ENCODE data around the gene ALKBH5.
A peak's percentile ranks its signal among the peaks of the same experiment; 100 is the strongest.
"Not testable (repeated sequence)": the region's sequence is repeated elsewhere in the genome, so short reads cannot be mapped to it uniquely, and the experiment has no call there.

The ALKBH5 gene

GRCh38 chr17:18185832-18186626 is 2.4 kb downstream of the ALKBH5 start:
- DNase-seq (ENCODE audit: low spot score) = no peak

DNA sequence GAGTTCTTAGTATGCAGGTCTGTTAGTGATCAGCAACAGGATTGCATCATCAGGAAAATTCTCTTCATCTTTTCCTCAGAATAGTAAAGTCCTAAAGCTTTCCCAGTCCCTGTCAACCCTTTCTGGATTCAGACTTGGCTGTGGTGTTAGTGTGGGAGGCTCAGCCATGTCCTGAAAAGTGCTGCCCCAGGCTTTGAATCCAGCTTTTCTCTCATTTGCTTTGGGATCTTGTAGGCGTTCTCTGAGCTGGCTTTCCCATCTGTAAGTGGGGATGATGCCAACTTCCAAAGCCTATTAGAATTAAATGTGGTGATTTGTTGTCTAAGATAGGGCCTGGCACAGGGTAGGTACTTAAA is 3.0 kb downstream of the ALKBH5 start:
- no peak for DNase-seq (ENCODE audit: low spot score)

DNA sequence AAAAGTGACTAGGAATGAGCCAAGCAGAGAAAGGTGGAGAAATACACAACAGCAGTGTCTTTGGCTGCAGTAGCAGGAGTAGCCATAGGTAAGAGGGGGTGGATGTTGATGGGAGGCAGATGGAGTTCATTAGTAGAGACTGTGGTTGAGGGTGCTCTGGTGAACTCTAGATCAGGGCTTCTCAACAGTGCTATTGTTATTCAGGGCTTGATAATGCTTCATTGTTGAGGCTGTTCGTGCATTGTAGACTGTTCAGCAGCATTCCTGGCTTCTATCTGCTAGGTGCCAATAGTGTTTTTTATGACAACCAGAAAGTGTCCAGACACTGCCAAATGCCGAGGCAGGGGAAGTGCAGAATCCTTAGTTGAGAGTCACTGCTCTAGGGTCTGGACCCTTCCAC is 3.6 kb downstream of the ALKBH5 start:
- no peak for DNase-seq (ENCODE audit: low spot score)

- no peak for DNase-seq (ENCODE audit: low spot score)
Measured at GRCh38 chr17:18187821-18188761, 4.5 kb downstream of the ALKBH5 start.

DNA sequence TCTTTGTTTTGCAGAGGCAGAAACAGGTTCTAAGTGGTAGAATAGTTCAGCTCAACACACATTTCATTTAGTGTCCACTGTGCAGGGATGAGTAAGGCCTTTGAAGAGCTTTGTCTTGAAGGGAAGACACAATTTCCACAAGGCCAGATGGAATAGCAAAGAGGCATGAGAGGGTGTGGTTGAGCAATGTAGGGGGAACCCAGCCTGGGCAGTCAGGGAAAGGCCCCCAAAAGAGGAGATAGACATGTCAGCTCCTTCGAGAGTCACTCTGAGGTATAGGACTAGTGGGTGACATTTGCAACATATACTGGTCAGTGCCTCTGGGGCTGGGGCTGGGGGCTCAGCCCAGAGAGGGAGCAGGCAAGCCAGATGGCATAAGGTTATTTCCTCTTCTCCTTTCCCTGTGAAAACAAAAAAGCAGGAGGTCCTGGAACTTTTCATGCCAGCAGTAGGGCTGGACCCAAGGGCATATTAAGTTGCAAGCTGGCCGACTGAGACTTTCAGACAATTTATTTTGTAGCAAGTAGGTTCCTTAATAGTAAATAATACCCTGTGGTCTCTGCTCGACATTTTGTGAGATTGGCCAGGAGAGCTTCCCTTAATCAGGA is 7.1 kb downstream of the ALKBH5 start:
- no peak for DNase-seq (ENCODE audit: low spot score)

GRCh38 chr17:18191236-18191667 is 7.6 kb downstream of the ALKBH5 start:
- DNase-seq (ENCODE audit: low spot score) = no peak

GRCh38 chr17:18191967-18192366 is 8.3 kb downstream of the ALKBH5 start:
- DNase-seq (ENCODE audit: low spot score) = peak; percentile 5

DNA sequence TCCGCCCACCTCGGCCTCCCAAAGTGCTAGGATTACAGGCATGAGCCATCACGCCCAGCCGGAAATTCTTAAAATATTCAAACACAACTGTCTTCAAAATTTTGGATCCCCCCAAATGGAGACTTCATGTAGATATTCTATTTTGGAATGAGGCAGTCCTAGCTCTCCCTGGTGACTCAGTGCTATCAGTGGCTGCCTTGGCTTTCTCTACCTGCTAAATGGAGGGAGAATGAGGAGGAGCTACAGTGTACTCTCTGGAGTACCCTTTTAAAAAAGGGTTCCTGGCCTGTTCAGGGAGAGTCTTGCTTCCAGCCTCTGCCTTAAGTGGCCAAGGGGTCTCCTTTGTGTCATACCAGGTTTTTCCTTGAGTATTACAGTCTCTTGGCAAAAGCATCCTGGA is 10.8 kb downstream of the ALKBH5 start:
- DNase-seq (ENCODE audit: low spot score) = no peak

DNA sequence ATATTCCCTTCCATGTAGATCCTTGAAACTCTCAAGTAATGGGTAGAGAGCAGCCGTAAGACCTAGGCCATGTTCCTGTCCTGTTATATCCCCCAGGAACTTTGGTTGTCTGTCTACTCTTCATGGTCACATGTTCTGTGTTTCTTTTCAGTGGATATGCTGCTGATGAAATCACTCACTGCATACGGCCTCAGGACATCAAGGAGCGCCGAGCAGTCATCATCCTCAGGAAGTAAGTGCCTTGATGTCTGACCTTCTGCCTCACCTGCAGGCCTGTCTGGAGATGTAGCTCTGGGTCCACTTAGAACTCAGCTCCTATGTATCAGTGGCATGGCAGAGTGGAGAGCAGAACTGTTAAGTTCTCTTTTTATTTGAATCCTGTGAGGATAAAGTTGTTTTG is 11.2 kb downstream of the ALKBH5 start:
- no peak for DNase-seq (ENCODE audit: low spot score)

DNA sequence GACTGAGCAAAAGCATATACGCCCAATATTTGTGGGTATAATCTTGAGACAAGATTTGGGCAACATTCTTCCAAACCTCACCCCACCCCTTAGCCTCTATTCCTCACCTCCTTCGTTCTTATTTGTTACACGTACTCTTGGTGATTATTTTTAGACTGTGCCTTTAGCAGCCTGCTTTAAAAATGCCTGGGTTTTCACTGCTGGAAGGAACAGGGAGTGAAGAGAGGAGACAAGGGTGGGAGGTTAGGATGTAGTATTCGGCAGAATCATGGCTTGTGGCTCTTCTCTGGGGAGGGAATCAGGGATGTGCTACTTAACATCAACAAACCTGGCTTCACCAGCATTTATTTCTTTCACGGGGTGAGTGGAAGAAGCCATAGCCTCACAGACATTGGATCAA is 11.6 kb downstream of the ALKBH5 start:
- DNase-seq (ENCODE audit: low spot score) = no peak

GRCh38 chr17:18197535-18198194 is 14.0 kb downstream of the ALKBH5 start:
- DNase-seq (ENCODE audit: low spot score) = no peak

DNA sequence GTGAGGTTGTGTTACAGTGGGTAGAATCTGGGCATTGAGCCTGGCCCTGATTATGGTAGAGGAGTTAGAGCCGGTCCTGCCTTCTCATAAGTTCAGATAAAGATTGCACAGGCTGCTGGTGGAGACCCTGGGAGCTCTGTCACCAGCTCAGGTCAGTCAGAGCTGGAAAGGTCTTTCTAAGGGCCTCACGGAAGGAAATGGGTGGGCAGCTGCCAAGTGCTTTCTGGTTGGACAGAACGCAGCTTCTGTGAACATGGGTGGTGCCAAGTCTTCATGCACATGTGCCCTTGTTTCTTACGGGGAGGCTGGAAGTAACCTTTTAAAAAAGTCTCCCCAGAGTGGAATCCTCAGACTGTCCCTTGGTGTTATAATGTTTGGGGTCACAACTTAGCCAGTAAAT is 14.9 kb downstream of the ALKBH5 start:
- DNase-seq (ENCODE audit: low spot score) = no peak

GRCh38 chr17:18201108-18201507 is 17.5 kb downstream of the ALKBH5 start:
- DNase-seq (ENCODE audit: low spot score) = no peak

- DNase-seq (ENCODE audit: low spot score) = no peak
Measured at GRCh38 chr17:18203308-18203707, 19.7 kb downstream of the ALKBH5 start.

GRCh38 chr17:18205861-18206260 is 22.2 kb downstream of the ALKBH5 start:
- no peak for DNase-seq (ENCODE audit: low spot score)

DNA sequence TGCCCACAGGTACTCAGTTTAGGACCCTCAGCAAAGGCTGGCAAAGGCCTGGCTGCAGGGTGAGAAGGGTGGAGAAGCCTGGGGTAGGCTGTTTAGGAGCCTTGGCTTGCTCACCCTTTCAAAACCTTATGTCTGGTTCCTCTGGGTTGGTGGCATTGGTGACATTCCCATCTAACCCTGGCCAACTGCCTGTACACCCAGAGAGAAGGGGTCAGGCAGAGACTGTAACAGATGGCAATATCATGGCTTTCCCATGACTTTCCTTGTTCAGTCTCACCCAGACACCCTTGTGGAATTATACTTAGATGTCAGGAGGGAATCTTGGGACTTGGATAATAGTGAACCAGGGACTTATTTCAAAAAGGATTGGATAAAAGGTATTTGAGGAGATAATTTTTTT is 23.3 kb downstream of the ALKBH5 start:
- DNase-seq (ENCODE audit: low spot score) = no peak

DNA sequence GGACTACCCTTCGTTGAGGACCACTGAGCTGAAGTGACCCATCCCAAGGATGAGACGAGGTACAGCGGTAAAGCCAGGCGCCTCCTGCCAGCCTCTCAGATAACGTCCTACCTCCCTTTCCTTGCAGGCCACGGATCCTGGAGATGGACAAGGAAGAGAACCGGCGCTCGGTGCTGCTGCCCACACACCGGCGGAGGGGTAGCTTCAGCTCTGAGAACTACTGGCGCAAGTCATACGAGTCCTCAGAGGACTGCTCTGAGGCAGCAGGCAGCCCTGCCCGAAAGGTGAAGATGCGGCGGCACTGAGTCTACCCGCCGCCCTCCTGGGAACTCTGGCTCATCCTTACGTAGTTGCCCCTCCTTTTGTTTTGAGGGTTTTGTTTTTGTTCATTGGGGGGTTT is 24.5 kb downstream of the ALKBH5 start:
- no peak for DNase-seq (ENCODE audit: low spot score)

- DNase-seq (ENCODE audit: low spot score) = no peak
Measured at GRCh38 chr17:18213666-18214270, 30.1 kb downstream of the ALKBH5 start.

- DNase-seq (ENCODE audit: low spot score) = not testable (repeated sequence)
Measured at GRCh38 chr17:18216906-18217305, 33.3 kb downstream of the ALKBH5 start.

DNA sequence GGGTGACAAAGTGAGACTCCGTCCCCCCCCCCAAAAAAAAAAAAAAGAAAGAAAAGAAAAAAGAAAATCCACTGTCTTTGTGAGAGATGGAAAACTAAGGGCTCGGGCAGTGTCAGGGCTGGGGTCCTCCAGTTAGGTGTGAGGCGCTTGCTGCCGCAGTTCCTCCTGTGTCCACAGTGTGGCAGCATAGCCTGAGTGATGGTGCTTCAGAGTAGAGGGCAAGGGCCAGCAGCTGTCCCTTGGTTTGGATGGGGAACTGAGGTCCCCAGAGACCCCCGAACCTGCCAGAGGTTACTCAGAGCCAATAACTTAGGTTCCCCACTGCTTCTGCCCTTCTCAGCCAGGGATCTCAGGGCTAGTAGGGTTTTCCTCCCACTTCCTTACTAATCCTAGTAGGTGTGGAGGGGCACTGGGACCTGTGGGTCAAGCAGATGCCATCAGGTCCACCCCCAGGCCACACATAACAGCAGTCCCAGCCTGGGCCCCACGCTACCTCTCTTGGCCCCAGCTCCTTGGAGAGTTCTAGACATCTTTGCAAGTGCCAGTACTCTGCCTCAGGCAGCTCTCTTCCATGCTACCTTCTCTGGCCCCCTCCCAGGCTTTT is 33.9 kb downstream of the ALKBH5 start:
- DNase-seq (ENCODE audit: low spot score) = peak; percentile 70

GRCh38 chr17:18218756-18219415 is 35.3 kb downstream of the ALKBH5 start:
- DNase-seq (ENCODE audit: low spot score) = no peak

Measured in NAMALWA (cell line).